ENCODE results near the gene FIS1. TPM values are rescaled to one million over a fixed set of nuclear protein-coding genes. Genes with fewer than 3 reads are reported as not detected.
"Not testable (repeated sequence)": the region's sequence is repeated elsewhere in the genome, so short reads cannot be mapped to it uniquely, and the experiment has no call there.

Gene FIS1
- total RNA-seq, 1 donor from 2014 or later = 142 TPM

- no peak for TF ChIP-seq CTCF (IDR thresholded peaks at IDR 0.05)
- Mint-ChIP-seq H3K4me3 (ENCODE audit: unreplicated experiment) (no peak overlapping the region), H3K27me3 (ENCODE audit: unreplicated experiment) (peaks cover 7% of the 10 kb centered on the region), H3K27ac (ENCODE audit: unreplicated experiment) (no peak overlapping the region), H3K36me3 (ENCODE audit: unreplicated experiment) (peaks cover 24% of the 10 kb centered on the region), H3K4me1 (ENCODE audit: unreplicated experiment) (no peaks in the 10 kb centered on the region), H3K9me3 (ENCODE audit: unreplicated experiment) (no peaks in the 10 kb centered on the region)
- no peak for DNase-seq (ENCODE audit: extremely low spot score, unreplicated experiment)
These were observed 38.8 kb downstream of the FIS1 start for GRCh38 chr7:101205901-101206664.

GRCh38 chr7:101203740-101204738, 40.8 kb downstream of the FIS1 start:
- not testable (repeated sequence) for H3K4me3 Mint-ChIP-seq (ENCODE audit: unreplicated experiment); H3K4me1 Mint-ChIP-seq (ENCODE audit: unreplicated experiment); DNase-seq (ENCODE audit: extremely low spot score, unreplicated experiment); H3K27ac Mint-ChIP-seq (ENCODE audit: unreplicated experiment); H3K9me3 Mint-ChIP-seq (ENCODE audit: unreplicated experiment)
- Mint-ChIP-seq H3K27me3 (ENCODE audit: unreplicated experiment) (peaks cover 13% of the 10 kb centered on the region), H3K36me3 (ENCODE audit: unreplicated experiment) (peaks cover 18% of the 10 kb centered on the region)

GRCh38 chr7:101202603-101202918, 42.3 kb downstream of the FIS1 start:
- DNase-seq (ENCODE audit: extremely low spot score, unreplicated experiment) = no peak
- Mint-ChIP-seq H3K27me3 (ENCODE audit: unreplicated experiment) (peaks cover 13% of the 10 kb centered on the region), H3K4me3 (ENCODE audit: unreplicated experiment) (no peak overlapping the region)

GRCh38 chr7:101201695-101202602, 42.9 kb downstream of the FIS1 start:
- Mint-ChIP-seq H3K27me3 (ENCODE audit: unreplicated experiment) (peaks cover 13% of the 10 kb centered on the region), H3K9me3 (ENCODE audit: unreplicated experiment) (no peaks in the 10 kb centered on the region), H3K4me1 (ENCODE audit: unreplicated experiment) (peaks cover 3% of the 10 kb centered on the region), H3K27ac (ENCODE audit: unreplicated experiment) (no peak overlapping the region), H3K36me3 (ENCODE audit: unreplicated experiment) (peaks cover 10% of the 10 kb centered on the region), H3K4me3 (ENCODE audit: unreplicated experiment) (no peak overlapping the region)
- no peak for TF ChIP-seq CTCF (IDR thresholded peaks at IDR 0.05)
- no peak for DNase-seq (ENCODE audit: extremely low spot score, unreplicated experiment)

More at GRCh38 chr7:101202603-101202918, 42.3 kb downstream of the FIS1 start:
- Mint-ChIP-seq H3K27ac (ENCODE audit: unreplicated experiment) (no peak overlapping the region), H3K9me3 (ENCODE audit: unreplicated experiment) (no peaks in the 10 kb centered on the region), H3K4me1 (ENCODE audit: unreplicated experiment) (peaks cover 3% of the 10 kb centered on the region), H3K36me3 (ENCODE audit: unreplicated experiment) (peaks cover 11% of the 10 kb centered on the region)
- TF ChIP-seq CTCF (IDR thresholded peaks at IDR 0.05) = no peak

- no peak within 1 kb of the TSS for H3K4me3 Mint-ChIP-seq (ENCODE audit: unreplicated experiment)
- TF ChIP-seq CTCF (IDR thresholded peaks at IDR 0.05) = no peak
- no peak for DNase-seq (ENCODE audit: extremely low spot score, unreplicated experiment)
- H3K27ac Mint-ChIP-seq (ENCODE audit: unreplicated experiment) = no peak within 1 kb of the TSS
- peaks cover 3% of the 10 kb centered on the region for H3K4me1 Mint-ChIP-seq (ENCODE audit: unreplicated experiment)
- peaks cover 13% of the 10 kb centered on the region for H3K27me3 Mint-ChIP-seq (ENCODE audit: unreplicated experiment)
- H3K36me3 Mint-ChIP-seq (ENCODE audit: unreplicated experiment) = peaks cover 4% of the 10 kb centered on the region
- no peaks in the 10 kb centered on the region for H3K9me3 Mint-ChIP-seq (ENCODE audit: unreplicated experiment)
These were observed 43.9 kb downstream of the FIS1 start, which contains the start of gene MOGAT3 for GRCh38 chr7:101200862-101201599. TSS of gene MOGAT3 (minus strand) at chr7:101201036. CDS start at chr7:101200854, 182 bp downstream.

All from osteocyte (in vitro differentiated cells).